HG02870 (cell line): Measurements from ENCODE around the gene ZNF536.

ENCODE experiments used
- ATAC-seq: cut with Tn5 transposase; IDR thresholded peaks from one replicate; pipeline ENCODE4 v1.9.1; 2021; ENCODE audit warnings: mild to moderate bottlenecking, moderate library complexity; ENCODE audit not compliant: unreplicated experiment

The ZNF536 gene

DNA sequence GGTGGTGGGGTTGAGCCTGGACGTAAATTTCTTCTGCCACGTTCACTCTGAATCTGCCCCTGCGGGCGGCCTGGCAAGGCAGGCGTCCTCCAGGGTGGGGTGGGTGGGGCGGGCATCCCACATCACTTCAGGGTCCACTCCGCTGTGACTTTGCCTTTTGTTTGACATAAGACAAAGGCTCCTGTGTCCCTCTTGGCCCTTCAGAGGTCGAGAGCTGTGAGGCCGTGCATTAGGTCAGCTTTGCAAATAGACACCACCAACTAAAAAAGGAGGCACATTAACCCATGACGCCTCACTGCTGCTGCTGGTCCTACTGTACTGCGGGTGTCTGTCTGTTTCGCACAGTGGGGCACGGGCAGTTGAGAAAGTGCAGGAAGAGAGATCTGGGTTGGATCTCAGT is 10.5 kb upstream of the ZNF536 start:
- ATAC-seq = no peak

DNA sequence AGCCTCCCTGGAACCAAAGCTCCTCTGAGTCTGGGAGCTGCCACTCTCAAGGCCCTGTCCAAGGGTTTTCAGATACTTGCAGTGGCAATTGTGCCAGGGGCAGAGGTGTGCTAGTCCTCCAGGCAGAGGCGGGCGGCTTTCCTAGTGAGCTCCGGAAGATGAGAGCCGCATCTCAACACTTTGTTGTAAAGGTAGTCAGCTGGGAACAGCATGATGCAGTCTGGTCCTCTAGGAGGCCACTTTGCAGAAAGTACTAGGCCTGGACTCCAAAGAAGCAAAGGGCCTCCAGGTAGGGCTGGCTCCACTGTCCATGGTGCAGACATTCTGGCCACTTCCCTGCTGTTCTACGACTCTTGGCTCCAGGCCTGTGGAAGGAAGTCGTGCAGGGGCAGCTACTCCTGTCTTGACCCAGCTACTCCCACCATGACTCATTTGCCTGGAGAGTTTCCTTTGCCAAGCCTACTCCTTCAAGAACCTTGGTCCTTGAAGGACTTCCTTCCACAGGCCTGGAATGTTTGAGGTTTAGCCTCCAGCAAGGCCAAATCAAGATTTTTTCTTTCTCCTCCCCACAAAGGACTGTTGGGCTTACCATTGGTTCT is 9.9 kb upstream of the ZNF536 start:
- ATAC-seq = no peak

DNA sequence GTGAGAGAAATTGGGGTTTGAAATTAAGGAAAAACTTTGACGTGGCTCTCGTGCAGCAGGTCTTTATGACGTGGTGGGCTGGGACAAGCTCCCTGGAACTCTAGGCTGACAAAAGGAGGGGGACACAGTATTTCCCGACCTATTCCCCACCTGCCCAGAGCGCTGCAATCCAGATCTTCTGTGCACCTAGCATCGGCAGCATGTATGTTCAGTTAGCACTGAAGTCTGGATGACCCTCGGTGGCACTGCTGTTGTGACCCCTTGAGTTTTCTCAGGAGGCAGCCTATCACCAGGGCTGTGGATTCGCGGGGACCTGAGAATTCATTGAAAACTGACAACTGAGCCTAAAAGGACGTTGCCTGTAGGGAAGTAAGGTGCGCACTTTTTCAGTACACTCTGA is 9.1 kb upstream of the ZNF536 start:
- ATAC-seq = no peak

DNA sequence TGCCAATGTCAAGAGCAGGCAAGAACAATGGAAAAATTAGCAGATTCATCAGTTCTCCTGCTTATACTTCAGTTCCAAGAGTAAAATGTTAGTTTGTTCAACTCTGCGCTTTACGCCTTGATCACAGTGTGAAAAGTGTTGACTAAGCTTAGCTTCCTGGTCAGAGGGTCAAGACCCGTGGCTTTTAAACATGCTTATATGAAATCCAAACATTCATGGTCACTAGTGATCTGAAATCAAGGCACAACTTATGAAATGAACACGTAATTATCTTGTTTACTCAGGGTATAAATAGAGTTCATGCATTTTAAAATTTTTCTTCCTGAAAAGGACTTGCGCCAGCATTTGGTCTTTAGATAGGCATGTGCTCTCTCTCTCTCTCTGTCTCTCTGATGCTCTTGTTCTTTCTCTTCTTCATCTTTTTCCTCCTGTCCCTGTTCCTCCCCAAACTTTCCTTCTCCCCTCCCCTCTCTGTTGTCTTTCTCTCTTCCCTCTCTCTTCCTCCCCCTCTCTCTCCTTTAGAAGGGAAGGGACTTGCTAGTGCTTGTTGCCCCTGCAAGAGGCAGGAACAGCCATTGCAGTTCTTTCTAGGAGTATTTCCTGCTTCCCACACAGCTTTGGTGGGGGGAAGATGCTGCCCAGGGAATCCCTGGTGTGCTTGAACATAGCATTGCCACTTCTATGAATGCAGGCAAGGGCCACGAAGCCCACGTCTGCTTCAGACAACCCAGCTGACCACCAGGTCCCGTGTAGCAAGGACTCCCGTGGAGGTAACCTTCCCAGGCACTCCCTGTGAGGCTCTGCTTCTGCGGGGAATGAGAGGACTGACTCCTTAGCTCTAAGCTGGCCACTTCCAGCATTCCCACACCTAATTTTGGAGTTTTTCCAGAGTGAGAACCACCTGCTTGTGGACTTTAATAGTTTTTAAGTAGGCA is 7.1 kb upstream of the ZNF536 start:
- ATAC-seq = no peak

DNA sequence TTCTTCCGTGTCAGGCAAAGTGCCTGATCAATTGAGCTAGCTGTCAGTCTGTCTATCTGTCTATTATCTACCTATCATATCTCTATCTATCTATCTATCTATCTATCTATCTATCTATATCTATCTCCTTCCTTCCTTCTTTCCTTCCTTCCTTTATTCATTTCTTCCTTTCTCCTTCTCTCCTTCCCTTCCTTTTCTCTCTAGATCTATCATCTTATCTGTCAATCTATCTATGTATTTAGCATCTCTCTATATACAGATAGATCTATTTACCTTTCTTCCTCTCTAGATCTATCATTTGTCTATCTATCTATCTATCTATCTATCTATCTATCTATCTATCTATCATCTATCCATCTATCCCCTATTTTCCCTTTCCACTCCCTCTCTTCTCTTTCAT is 5.9 kb upstream of the ZNF536 start:
- no peak for ATAC-seq

DNA sequence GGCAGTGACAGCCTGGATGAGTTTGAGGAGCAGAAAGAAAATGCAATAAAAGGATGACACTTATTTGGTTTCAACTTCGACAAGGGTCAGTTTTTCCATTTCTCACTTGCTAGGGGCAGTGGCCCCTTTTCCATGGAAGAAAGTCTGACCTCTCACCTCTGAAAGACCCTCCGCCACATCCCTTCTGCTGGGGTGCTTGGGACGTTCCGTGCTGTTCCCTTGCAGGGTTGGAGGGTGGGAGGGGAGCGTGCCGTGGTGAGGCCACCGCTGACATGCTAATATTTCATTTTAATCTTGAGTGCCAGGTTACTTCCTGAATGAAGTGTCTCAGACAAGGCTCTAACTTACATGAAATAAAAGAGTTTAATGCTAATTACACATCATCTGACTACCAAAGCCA is 5.2 kb upstream of the ZNF536 start:
- ATAC-seq = no peak

DNA sequence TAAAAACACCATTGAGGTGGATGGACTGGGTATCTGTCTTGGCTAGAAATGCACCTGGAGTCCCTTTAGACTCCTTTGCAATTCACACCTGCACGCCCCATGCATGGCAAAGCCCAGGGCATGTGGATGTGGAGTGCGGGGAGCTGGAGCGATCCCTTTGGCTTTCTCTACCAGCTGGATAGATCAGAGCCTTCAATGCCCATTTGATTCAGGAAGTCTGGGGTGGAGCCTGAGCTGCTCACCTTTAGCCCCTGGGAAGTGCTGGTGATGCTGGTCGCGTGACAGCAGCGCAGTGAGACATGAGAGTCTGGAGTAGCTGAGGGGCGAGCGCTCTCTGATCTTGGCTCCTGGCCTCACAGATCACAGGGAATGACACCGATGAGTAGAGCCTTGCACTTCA is 4.8 kb upstream of the ZNF536 start:
- ATAC-seq = no peak

DNA sequence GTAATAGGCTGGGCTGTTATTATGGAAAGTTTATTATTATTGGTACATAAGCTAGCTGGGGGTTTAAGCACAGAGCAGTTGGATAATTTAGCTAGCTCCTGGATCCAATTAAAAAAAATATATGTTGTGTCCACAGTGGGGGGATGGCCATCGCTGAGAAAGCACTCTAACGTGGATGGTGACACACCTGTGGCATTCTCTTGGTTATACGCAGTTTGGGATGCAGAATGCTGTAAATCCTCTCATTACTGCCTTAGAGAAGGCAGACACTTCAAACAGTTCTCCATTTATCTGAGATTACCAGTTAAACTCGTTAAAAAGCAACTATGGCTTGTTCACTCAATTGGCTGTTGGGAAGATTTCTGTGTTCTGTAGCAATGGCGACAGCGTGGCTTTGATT is 2.4 kb upstream of the ZNF536 start:
- ATAC-seq = no peak

DNA sequence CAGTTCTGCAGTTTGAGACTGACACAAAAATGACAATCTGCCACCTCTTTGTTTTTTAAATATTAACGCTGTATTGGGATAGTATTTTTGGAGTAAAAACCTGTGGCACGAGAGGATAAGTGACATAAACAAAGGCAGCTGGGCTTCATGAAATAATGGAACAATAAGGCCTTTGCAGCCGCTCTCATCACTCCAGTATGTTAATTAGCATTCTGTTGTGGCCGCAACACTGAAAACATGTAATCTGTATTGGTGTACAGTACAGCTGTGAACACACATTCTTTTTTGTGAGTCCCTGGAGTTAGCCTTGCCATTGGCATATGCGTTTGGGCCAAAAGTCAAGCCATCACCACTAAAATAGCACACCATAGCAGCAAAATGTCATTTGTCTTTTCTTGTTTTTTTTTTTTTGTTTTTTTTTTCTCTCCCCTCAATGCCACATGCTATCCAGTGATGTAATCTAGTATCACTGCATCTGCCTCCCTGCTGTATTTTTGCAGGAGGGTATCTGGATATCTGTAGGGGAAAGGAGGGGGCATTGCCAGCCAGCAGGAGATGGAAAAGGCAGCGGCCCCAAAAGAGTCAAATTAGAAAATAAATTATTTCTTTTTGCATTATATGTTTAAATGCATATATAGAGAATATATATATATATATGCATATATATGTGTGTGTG is 885 bp upstream of the ZNF536 start:
- no peak for ATAC-seq

DNA sequence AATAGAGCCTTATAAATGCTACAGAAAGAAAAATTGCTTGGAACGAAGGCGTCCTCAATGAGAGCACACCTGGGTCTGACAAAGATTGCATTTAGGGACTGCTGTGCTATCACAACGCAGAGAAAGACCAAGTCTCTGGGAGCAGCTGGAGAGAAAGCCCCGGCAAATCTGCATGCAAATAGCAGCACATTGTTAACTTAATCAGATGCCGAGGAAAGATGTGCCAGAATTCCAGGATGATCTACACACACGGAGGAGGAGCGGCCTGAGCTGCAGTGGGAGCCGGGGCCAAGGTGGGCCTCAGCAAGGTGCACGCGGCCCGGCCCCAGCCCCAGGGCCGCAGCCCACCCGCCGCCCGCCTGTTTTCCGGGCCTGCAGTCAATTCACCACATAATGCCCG is 1.4 kb downstream of the ZNF536 start:
- ATAC-seq = no peak

DNA sequence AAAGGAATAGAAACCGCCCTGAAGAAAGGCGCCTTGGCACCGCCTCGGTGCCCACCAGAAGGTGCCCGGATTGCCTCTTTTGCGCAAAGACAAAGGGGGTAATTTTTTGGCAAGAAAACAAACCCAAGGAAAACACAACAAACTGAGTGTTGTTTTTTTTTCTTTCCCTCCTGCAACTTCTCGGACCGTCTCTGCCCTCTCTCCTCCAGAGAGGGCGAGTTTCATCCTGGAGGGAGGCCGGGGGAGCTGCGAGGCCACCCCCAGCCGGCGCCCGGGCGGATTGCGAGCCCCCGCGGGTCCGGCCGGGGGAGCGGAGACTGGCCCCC is 2.3 kb downstream of the ZNF536 start:
- ATAC-seq = no peak

DNA sequence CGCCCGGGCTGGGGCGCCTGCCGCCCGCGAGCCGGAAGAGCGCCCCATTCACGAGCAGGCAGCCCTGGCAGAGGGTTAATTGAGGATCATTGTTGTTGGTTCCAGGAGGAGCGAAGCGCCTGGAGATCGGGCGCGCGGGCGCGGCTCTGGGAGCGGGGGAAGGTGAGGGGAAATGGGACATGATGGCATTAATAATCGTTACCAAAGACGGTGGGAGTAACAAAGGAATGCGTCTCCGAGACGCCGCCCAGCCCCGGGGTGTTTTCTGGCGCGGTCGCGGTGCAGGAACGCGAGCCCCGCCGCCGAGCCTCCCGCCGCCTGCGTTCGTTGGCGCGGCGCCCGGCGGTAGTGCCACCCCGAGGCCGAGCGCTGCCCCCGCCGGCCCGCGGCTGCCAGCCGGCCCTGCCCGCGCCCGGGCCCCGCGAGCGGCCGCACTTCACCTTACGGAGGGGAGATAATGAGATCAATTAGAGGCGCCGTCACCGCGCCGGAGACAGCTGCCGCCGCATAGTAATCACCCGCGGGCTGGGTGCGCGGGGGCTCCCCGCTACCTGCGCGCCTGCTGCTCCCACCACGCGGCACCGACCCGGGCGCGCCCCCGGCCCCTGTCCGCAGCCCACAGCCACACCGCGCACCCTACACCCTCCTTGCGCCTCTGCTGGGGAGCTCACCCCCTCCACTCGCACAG is 2.8 kb downstream of the ZNF536 start:
- ATAC-seq = no peak

DNA sequence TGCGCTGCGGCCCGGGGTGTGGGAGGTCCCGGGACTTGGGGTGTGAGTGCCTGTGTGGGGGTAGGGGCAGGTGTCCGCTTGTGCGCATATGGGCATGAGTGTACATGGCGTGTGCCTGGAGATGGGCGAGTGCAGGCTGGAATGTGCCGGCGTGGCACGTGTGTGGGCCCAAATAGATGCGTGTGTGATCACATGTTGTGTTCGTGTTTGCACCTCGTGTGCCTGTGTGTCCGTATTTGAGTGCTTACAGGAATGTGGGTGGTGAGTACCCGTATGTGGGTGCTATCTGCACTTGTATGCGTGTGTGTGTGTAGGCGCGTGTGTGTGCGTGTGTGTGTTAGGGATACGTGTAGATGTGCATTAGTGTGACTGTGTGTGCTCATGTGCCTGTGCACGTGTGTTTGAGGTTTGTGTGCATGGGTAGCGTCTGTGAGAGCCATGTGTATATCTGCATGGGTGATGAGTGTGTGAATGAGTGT is 3.4 kb downstream of the ZNF536 start:
- no peak for ATAC-seq

DNA sequence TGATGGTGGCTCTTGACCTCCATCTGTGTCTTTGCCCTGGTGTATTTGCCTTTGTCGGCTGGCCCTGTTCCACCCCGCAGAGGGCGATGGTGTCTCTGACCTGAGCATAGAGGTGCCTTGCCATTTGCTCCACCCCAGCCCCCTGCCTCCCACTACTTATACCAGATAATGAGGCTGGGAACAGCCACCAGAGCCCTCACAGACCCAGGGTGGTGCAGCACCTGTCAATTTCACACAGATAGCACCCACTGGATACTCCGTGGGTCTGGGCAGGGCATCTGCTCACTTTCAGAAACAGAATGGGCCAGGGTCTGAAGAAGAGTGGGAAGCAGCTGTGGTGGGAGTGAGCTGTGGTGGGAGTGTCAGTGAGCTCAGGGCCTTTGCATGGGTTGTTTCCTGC is 4.1 kb downstream of the ZNF536 start:
- no peak for ATAC-seq

DNA sequence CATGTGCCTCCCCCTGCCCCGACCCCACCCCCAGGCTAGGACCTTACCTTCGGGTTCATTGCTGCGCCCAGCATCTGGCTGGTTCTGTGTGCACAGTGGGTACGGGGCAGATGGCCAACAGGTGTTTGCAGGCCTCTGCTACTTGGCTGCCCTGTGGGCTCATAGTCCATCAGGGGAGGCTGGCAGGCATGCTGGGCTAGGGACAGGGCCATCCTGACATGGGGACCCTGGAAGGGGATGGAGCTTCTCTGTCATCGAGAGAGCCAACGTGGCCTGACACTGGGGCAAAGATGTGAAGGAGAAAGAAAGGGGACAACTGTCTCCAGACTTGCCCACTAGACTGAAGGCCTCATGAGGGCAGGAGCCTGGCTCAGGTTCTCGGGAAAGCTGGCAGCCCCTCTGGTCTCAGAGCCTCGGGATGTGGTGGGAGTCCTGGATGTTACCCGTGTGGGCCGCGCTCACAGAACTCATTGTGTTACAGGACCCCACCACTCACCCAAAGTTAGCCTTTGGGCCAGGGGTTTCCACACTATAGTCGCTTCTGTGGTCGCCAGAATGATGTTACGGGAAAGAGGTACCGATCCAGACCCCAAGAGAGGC is 4.7 kb downstream of the ZNF536 start:
- no peak for ATAC-seq

DNA sequence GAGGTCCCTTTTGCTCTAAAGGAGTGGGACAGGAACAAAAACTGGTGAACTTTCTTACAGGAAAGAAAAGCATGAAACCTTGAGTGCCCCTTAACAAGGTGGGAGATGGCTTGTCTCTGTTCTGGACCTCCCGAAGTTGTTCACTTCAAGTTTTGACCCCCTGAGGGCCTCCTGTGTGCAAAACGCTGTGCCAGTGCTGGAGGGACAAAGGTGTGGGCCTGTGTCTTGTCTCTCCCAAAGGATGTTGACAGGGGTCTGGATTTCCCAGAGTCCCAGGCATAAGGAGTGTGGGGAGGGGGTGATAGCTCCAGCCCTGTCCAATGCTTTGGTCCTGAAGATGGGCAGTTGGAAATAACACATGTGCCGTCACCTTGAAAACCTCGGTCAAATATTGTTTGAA is 6.5 kb downstream of the ZNF536 start:
- ATAC-seq = no peak

DNA sequence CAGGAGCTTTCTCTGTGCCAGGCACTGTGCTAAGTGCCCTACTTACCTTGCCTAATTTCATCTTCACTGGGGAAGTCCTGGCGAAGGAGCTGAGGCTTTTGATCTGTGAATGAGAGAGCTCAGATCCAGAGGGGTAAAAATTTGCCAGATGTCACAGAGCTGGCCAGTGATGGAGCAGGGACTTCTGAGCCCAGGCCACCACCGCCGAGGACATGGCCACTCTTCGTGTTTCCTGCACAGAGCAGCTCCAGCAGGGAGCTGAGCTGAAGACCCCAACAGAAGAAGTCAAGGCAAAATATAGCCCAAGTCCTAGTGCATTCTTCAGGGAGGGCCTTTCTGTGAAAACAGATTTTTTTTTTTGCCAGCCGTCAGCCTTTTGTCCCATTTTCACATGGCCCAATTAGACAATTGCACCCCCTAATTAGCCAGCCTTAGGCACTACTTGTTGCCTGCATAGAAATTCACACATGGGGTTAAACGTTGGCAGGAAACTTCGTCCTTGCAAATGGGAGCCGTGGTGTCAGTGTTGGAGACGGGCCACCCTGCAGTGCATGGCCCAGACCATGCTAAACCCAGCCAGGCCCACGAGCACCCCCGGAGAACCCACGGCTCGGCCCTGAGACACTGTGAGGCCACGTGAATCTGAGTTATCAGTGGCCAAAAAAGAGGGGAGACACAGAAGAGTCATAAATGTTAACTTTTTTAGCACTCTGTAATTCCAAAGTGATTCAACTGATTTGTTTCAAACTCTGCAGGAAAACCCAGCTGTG is 7.8 kb downstream of the ZNF536 start:
- ATAC-seq = no peak

DNA sequence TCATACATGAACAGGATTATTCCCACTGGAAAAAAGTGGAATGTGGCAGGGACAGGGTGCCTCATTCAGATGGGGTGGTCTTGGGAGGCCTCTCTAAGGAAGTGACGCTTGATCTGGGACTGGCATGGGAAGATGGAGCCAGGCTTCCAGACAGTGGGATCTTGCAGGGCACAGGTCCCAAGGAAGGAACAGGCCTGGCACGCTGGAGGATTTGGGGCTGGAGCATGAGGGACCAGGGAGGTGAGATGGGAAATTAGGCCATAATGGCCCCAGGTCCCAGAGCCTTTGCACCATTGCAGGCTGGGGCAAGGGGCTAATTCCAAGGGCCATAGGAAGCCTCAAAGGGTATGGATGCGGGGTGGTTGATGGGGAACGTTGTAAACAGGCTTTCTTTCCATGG is 9.2 kb downstream of the ZNF536 start:
- ATAC-seq = no peak

DNA sequence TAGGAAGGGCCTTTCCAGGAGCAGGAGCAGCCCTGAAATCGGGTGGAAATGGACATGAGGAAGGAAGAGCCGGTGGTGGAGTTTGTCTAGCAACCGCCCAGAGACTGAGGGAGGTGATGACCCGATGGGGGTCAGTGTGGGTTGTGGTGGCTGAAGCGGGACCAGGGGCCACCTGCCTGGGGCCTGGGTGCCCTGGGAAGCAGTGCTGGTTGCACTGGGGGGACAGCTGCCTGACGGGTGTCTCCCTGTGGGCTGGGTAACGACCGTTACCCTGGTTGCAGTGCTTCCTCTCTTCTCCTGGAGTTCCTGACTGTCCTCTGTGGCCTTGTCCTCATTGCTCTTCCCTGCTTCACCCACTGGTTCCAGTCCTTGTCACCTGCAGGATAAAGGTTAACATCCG is 13.0 kb downstream of the ZNF536 start:
- no peak for ATAC-seq

DNA sequence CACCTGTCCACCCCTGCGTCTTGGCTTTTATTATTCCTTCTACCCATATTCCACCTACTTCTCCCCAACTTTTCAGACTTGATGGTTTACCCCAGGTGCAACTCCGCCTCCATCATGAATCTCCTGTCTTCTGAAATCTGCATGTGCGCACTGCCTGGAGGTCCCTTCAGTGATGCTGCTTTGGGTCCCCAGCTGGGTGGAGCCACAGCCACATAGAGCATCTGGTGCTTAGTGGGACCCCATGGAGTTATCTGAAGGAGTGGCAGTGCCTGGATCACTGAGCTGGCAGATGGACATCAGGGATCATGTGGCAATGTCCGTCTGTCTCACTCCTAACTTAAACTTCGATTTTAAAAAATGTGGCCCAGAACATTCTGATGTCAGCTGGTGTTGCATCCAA is 13.5 kb downstream of the ZNF536 start:
- no peak for ATAC-seq
